PFSK-1 (cell line): ENCODE data around the gene CFAP97D2.

Experiments used
- REST ChIP-seq, 2 experiments: IDR thresholded peaks; 2 replicates each; pipeline versions ENCODE4 v1.6.1 to v1.8.0; 2011 to 2012; ENCODE audit warnings: low read depth in 2 of 2, low read length in 2 of 2, control low read depth in 1 of 2, inconsistent platforms in 1 of 2, mild to moderate bottlenecking in 1 of 2, moderate library complexity in 1 of 2; ENCODE audit not compliant: insufficient read depth in 1 of 2
- TAF1 ChIP-seq: IDR thresholded peaks from 2 replicates; pipeline ENCODE4 v1.6.1; 2012; ENCODE audit warnings: low read length, control low read depth, borderline replicate concordance; ENCODE audit not compliant: insufficient read depth

- TF ChIP-seq TAF1 (no peak), REST (IDR thresholded peaks at IDR 0.05; ENCODE audit: insufficient read depth in 1 of 2, low read depth in 2 of 2, low read length in 2 of 2) (no peak)
Measured at GRCh38 chr13:114140906-114141250, 38.2 kb upstream of the CFAP97D2 start.
